SK-N-DZ (cell line): ENCODE results near the gene TOR4A.
"Not testable (repeated sequence)": the region's sequence is repeated elsewhere in the genome, so short reads cannot be mapped to it uniquely, and the experiment has no call there.

Source experiments
- DNase-seq: peaks from one replicate; pipeline ENCODE4 v3.0.0-alpha.2; 2015; ENCODE audit warnings: low spot score

The TOR4A gene

GRCh38 chr9:137237759-137238726, 39.5 kb upstream of the TOR4A start:
- DNase-seq = no peak

- DNase-seq = not testable (repeated sequence)
Measured at GRCh38 chr9:137239541-137240200, 37.9 kb upstream of the TOR4A start.

- DNase-seq = no peak
Measured at GRCh38 chr9:137240318-137240840, 37.1 kb upstream of the TOR4A start.

GRCh38 chr9:137240841-137241489, 36.6 kb upstream of the TOR4A start, which contains the start of gene TUBB4B:
TSS of gene TUBB4B (plus strand) at chr9:137241287. CDS start at chr9:137241361, 74 bp downstream.
- DNase-seq = peak; percentile 100

GRCh38 chr9:137241490-137242268, 35.8 kb upstream of the TOR4A start:
- no peak for DNase-seq

GRCh38 chr9:137242269-137243203, 35.0 kb upstream of the TOR4A start:
- no peak for DNase-seq

GRCh38 chr9:137243266-137243625, 34.3 kb upstream of the TOR4A start:
- not testable (repeated sequence) for DNase-seq

GRCh38 chr9:137243626-137244485, 33.7 kb upstream of the TOR4A start:
- no peak for DNase-seq

GRCh38 chr9:137244486-137245449, 32.8 kb upstream of the TOR4A start:
- DNase-seq = no peak

GRCh38 chr9:137245450-137246421, 31.8 kb upstream of the TOR4A start:
- DNase-seq = no peak

GRCh38 chr9:137247135-137247915, 30.2 kb upstream of the TOR4A start:
- peak; percentile 26 for DNase-seq

GRCh38 chr9:137247916-137248175, 29.7 kb upstream of the TOR4A start:
- DNase-seq = peak; percentile 22

GRCh38 chr9:137250329-137251193, 27.0 kb upstream of the TOR4A start:
- DNase-seq = no peak

- no peak for DNase-seq
Measured at GRCh38 chr9:137251194-137251461, 26.4 kb upstream of the TOR4A start, which contains the start of gene STPG3. TSS of gene STPG3 (plus strand) at chr9:137251286. CDS start at chr9:137251287, 1 bp downstream.
